Retinal pigment epithelial cell (primary cell): Measurements from ENCODE around the gene SCAI.
"Not testable (repeated sequence)": the region's sequence is repeated elsewhere in the genome, so short reads cannot be mapped to it uniquely, and the experiment has no call there.

Experiments used
- DNase-seq: peaks from one replicate; pipeline ENCODE4 v3.0.0-alpha.2; 2010; ENCODE audit warnings: low read depth
- H3K4me3 ChIP-seq: 2 replicates; pipeline ENCODE4 v1.5.1; 2011; ENCODE audit warnings: mild to moderate bottlenecking, low read length, control low read depth, moderate library complexity
- TF ChIP-seq, protein P1 (sequence below): conservative IDR thresholded peaks from 2 replicates; pipeline ENCODE4 v1.5.1; 2011; ENCODE audit warnings: low read depth, low read length, control low read depth, inconsistent platforms

The SCAI gene

DNA sequence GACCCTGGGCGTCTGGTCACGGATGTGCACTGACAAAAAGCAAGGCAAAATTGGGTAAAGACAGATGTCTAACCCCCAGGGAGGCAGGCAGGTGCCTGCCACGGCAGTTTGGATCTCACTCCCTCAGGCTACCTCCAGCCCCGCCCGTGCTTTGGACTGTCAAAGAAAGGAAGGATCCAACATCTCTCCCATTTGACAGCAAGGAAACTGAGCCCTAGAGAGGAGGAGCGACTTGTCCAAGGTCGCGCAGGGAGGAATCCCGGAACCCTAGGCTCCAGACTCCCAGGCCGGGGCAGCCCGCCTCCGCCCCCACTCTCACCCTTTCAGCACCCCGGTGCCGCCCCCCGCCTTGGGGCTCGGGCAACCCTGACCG is 202.8 kb downstream of the SCAI start:
- peak overlapping the region; percentile 71 for H3K4me3 ChIP-seq
- DNase-seq = no peak
- TF ChIP-seq, protein P1, sequence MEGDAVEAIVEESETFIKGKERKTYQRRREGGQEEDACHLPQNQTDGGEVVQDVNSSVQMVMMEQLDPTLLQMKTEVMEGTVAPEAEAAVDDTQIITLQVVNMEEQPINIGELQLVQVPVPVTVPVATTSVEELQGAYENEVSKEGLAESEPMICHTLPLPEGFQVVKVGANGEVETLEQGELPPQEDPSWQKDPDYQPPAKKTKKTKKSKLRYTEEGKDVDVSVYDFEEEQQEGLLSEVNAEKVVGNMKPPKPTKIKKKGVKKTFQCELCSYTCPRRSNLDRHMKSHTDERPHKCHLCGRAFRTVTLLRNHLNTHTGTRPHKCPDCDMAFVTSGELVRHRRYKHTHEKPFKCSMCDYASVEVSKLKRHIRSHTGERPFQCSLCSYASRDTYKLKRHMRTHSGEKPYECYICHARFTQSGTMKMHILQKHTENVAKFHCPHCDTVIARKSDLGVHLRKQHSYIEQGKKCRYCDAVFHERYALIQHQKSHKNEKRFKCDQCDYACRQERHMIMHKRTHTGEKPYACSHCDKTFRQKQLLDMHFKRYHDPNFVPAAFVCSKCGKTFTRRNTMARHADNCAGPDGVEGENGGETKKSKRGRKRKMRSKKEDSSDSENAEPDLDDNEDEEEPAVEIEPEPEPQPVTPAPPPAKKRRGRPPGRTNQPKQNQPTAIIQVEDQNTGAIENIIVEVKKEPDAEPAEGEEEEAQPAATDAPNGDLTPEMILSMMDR = no peak

DNA sequence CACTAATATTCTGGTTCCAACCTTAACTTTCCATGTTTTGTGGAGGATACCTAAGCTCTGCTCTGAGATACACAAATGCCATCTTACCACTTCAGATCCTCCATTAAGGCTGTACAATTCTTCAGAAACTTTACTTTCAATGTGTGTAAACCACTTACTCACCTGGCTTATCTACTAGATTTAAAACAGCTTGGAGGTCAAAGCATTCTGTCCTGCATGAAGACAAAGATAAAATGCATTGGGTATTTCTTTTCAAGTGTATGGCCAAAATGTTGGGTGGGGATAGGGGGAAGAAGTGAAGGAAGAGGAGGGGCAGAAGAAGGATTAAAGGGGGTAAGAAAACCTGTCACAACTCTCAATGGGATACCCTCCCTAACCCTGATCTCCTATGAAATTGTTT is 203.4 kb downstream of the SCAI start:
- TF ChIP-seq, protein P1 = no peak
- H3K4me3 ChIP-seq = peak overlapping the region; percentile 71
- DNase-seq = no peak

DNA sequence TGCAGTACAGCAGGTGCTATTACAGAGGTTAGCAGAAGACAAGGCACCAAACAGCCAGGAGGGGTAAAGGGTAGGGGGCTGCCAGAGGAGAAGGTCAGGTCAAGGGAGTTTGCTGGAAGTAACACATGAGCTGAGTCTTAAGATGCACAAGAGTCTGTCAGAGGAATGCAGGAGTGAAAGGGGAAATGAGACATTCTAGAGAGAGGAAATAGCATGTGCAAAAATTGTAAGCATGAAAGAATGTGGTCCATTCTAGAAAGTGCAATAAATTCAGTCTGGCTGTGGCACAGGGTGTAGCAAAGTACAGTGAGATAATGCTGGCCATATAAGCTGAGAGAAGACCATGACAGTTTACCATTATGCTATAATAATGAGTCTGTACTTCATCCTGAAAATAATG is 209.0 kb downstream of the SCAI start:
- DNase-seq = no peak
- H3K4me3 ChIP-seq = no peak overlapping the region
- TF ChIP-seq, protein P1 = no peak

DNA sequence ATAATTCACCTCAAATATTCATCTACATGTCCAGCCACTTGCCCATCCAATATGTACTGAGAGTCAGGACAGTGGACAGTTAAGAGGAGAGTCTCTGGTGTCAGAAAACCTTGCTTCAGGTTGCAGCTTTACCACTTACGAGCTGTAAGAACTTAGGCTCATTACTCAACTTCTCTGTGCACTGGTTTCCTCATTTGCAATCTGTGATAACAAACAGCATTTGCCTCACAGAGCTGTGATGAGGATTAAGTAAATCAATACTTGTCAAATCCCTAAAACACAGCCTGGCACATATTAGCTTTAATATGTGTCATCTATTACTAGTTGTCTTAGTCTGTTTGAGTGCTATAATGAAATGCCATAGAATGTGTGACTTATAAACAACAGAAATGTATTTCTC is 211.0 kb downstream of the SCAI start:
- no peak for DNase-seq
- H3K4me3 ChIP-seq = no peak overlapping the region
- TF ChIP-seq, protein P1 = no peak

DNA sequence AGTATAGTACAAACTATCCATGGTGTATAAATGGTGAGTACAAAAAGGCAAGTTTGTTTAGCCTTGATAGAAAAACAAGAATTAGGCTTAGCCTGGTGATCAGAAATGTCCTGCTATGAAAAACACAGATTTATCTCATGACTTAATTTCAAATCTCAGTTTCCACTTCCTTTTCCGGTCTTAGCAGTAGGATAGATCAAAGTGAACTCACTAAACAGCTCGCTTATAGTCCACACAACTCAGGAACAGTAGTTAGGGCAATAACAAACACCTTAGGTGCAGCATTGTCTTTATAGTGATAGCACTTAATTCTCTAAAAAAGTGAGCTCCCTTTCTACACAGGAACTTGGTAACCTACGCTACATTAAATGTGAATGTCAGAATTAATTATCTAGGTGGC is 213.9 kb downstream of the SCAI start:
- DNase-seq = no peak
- H3K4me3 ChIP-seq = no peak overlapping the region

DNA sequence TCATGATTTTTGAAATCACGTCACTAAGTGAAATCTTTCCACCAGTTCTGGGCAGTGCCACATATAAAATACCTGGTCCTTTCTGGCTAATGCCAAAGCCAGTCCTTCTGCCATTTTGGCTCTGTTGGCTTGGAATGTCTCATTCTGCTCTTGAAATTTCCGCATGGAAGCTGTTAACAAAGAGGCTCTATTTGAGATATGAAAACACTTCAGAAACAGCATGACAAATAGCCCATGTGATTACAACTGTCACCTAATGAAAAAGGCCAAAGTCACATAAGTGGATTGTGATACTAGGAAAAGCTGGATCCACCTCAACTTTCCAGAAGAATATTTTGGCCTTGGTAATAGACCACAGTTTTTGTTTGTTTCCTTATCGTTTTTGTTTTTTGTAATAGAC is 215.2 kb downstream of the SCAI start:
- H3K4me3 ChIP-seq = no peak overlapping the region
- TF ChIP-seq, protein P1 = no peak
- DNase-seq = no peak

More for the DNA sequence above, 213.9 kb downstream of the SCAI start:
- TF ChIP-seq, protein P1 = no peak

DNA sequence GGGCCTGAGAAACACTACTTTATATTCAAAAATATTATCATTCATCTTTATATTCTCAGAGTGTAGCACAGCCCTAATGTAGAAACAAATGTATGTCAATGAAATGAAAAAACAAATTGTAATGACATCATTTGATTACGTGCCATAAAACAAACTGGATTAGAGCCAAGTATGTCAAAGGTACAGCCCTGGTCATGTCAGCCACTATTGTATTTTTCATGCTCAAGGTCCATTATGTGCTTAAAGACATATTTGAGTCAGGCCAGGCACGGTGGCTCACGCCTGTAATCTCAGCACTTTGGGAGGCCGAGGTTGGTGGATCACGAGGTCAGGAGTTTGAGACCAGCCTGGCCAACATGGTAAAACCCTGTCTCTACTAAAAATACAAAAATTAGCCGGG is 222.9 kb downstream of the SCAI start:
- DNase-seq, H3K4me3 ChIP-seq: not testable (repeated sequence)
